Right lobe of liver (tissue), 6 donors: Measurements from ENCODE around the gene PHAF1. TPM values are rescaled to one million over a fixed set of nuclear protein-coding genes. Genes with fewer than 3 reads are reported as not detected.

Experiments used
- ATAC-seq, 4 donors: fragments of 200-7000 bp; cut with Tn5 transposase; one replicate each; pipeline ENCODE4 v1.9.1; 2020; ENCODE audit warnings: mild to moderate bottlenecking in 4 of 4, moderate library complexity in 4 of 4
- DNase-seq, 3 donors: peaks; one replicate each; pipeline ENCODE4 v3.0.0-alpha.2; 2020
- H3K27ac ChIP-seq, 3 donors: fragments of 200-600 bp; one replicate each; pipeline ENCODE4 v1.8.0; 2022
- H3K27me3 ChIP-seq, 2 donors: fragments of 200-600 bp; one replicate each; pipeline ENCODE4 v1.8.0; 2022
- H3K36me3 ChIP-seq, 4 donors: fragments of 200-600 bp; sonication (generic) in 1 of 4; one replicate each; pipeline versions ENCODE4 v1.5.1 to v1.8.0; 2017 to 2022; ENCODE audit warnings: control low read depth in 1 of 4
- H3K4me1 ChIP-seq, 4 donors: fragments of 200-600 bp; sonication (generic) in 1 of 4; one replicate each; pipeline versions ENCODE4 v1.5.1 to v1.8.0; 2017 to 2022; ENCODE audit warnings: control low read depth in 1 of 4
- H3K4me3 ChIP-seq, 3 donors: fragments of 200-600 bp; one replicate each; pipeline ENCODE4 v1.8.0; 2022
- H3K9me3 ChIP-seq, 4 donors: fragments of 200-600 bp; sonication (generic) in 1 of 4; one replicate each; pipeline versions ENCODE4 v1.5.1 to v1.8.0; 2017 to 2022; ENCODE audit warnings: control low read depth in 1 of 4
- CTCF ChIP-seq, 4 donors: fragments of 200-600 bp in 3 of 4; fragments of 450-650 bp in 1 of 4; IDR thresholded peaks; one replicate each; pipeline versions ENCODE4 v1.5.1 to v1.8.0; 2016 to 2022; ENCODE audit warnings: antibody characterized with exemption in 4 of 4, mild to moderate bottlenecking in 2 of 4
- POLR2A ChIP-seq: fragments of 450-650 bp; IDR thresholded peaks from one replicate; pipeline ENCODE4 v1.6.1; 2017; ENCODE audit warnings: antibody characterized with exemption, mild to moderate bottlenecking
- WGBS: methylation state at CpG from one replicate; pipeline ENCODE4 v1.1.6; 2018; ENCODE audit warnings: low coverage, low lambda C conversion rate; ENCODE audit not compliant: insufficient coverage; ENCODE audit errors: missing lambda C conversion rate; 5-methylcytosine and 5-hydroxymethylcytosine counted together
- intact Hi-C, 2 donors: fragments of 100-400 bp; cut with DNase I; formaldehyde crosslinking; loops; one replicate each; pipeline versions ENCODE4 v1.11.2 to v1.14.1; 2022
- total RNA-seq, 6 experiments: library from RNA; depleted of rRNA in 2 of 6; stranded (reverse); fragments of >200 nt in 2 of 6; fragmentation: NEBNext Ultra II Directional in 3 of 6; extraction: Animal tissue kit (Norgen Biotek cat#: 25700) in 3 of 6; gene quantifications; one replicate each; pipeline versions ENCODE4 v1.1.0 to v1.2.4, GENCODE V29; 2016 to 2023
- donor health status: DM: no; HTN: yes; CAD: no.
- donor health status: DM: no; HTN: no; CAD: no.
- donor health status: DM: no; HTN: no; CAD: no.
- donor health status: DM: no; HTN: yes; CAD: no.
- donor health status: DM: no; HTN: yes; CAD: no.

The PHAF1 gene
- total RNA-seq, 6 experiments from 2014 or later = 22.3 to 45.1 (median 32.4) TPM

DNA sequence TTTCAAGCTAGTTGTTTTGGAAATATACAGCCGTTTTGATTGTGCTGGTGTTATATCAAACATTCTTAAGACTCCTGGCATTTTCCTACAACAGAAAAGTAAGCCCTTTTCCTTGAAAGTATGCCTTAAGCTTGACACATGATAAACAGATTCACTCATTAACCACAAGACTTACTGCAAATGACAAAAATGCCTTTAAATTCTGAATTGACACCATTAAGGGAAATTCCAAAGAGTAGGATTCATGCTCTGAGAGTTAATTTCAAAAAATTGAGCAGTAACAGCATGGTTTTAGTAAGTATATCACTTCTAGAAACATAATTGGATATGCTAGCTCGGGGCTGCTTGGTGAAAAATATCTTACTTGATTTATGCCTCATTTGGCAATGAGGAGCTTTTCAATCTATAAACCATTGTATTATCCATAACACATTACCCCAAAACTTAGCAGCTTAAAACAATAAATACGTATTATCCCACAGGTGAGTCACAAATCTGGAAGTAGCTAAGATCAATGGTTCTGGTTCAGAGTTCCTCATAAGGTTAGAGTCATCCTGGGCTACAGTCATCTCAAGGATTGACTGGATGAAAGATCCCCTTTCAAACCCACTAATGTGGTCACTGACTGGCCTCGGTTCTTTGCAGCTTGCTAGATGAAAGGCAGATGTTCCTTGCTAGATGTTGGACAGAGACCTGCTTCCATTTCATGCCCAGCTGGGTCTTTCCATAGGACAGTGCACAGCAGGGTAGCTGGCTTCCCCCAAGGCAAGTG lies 8.2 kb upstream of the PHAF1 start:
- Histone ChIP-seq H3K27ac (no peak overlapping the region), H3K9me3 (no peaks in the 10 kb centered on the region), H3K4me1 (no peaks in the 10 kb centered on the region), H3K4me3 (no peak overlapping the region), H3K27me3 (no peaks in the 10 kb centered on the region), H3K36me3 (peaks cover 0 to 15% (median 4%) of the 10 kb centered on the region in 4 donors)
- no peak for TF ChIP-seq CTCF (IDR thresholded peaks at IDR 0.05)
- no peak for TF ChIP-seq POLR2A
- 83% methylated on average over 3 of the region's 4 CpGs for WGBS
- DNase-seq (no peak), ATAC-seq (no peak)
- intact Hi-C loops = loop anchor here (10.0 kb wide), 2 partner anchors 53 to 77 kb away; partner anchors contain the start of genes B3GNT9 (in 1 of the 2), CBFB (in 1 of the 2), FBXL8 (in 1 of the 2) and TRADD (in 1 of the 2)

DNA sequence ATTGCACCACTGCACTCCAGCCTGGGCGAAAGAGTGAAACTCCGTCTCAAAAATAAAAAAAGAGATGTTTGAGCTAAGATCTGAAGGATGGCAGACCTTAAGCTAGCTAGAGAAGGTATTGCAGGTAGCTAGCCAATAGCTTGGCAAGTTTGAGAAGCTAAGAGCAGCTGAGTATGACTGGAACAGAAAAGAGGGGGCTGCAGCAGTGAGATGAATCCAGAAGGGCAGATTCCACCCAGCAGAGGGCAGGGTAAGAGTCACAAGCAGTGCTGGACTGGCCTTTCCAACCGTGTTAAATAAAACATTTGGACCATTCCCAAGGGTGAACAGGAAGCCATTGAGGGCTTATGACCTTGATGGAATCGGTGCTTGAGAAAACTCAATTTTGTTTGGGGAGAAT lies 5.7 kb upstream of the PHAF1 start:
- H3K9me3 ChIP-seq = no peaks in the 10 kb centered on the region
- intact Hi-C loops = loop anchor here (10.0 kb wide), 2 partner anchors 51 to 79 kb away; partner anchors contain the start of genes B3GNT9 (in 1 of the 2), CBFB (in 1 of the 2), FBXL8 (in 1 of the 2) and TRADD (in 1 of the 2)
- ATAC-seq (peak; percentile 84 to 88 (median 86)), DNase-seq (no peak)
- H3K4me1 ChIP-seq = peaks cover 0 to 1% (median under 1%) of the 10 kb centered on the region in 4 donors
- H3K27me3 ChIP-seq = no peaks in the 10 kb centered on the region
- 45% methylated on average over 4 of the region's 4 CpGs for WGBS
- H3K4me3 ChIP-seq = no peak overlapping the region
- TF ChIP-seq CTCF (IDR thresholded peaks at IDR 0.05) (peak; percentile 37 to 51 (median 44)), POLR2A (no peak)
- peaks cover 0 to 11% (median 4%) of the 10 kb centered on the region in 4 donors for H3K36me3 ChIP-seq
- H3K27ac ChIP-seq = no peak overlapping the region

DNA sequence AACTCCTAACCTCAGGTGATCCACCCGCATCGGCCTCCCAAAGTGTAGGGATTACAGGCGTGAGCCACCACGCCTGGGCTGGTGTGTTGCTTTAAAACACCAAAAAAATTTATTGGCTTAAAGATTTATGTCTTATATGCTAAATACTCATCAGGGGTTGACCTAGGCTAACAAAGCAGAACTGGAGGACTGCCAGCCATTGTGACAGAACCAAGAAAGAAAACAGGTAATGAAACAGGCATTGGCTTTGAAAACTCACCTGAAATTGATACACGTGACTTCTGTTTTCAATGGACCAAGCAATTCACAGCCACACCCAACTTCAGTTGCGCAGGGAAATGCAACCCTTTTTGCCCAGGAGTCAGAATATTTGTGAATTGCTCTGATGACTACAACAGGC lies 4.9 kb upstream of the PHAF1 start:
- Histone ChIP-seq H3K4me3 (no peak overlapping the region), H3K4me1 (peaks cover 0 to 6% (median 3%) of the 10 kb centered on the region in 4 donors), H3K27ac (no peak overlapping the region), H3K27me3 (no peaks in the 10 kb centered on the region), H3K9me3 (no peaks in the 10 kb centered on the region), H3K36me3 (peaks cover 0 to 5% (median under 1%) of the 10 kb centered on the region in 4 donors)
- intact Hi-C loops = loop anchor here (10.0 kb wide), 2 partner anchors 50 to 80 kb away; partner anchors contain the start of genes B3GNT9 (in 1 of the 2), CBFB (in 1 of the 2), FBXL8 (in 1 of the 2) and TRADD (in 1 of the 2)
- WGBS = 77% methylated on average over 6 of the region's 6 CpGs
- no peak for TF ChIP-seq POLR2A
- no peak for TF ChIP-seq CTCF (IDR thresholded peaks at IDR 0.05)
- ATAC-seq (no peak), DNase-seq (no peak)

GRCh38 chr16:67105246-67105645 lies 4.5 kb upstream of the PHAF1 start:
- ATAC-seq (no peak), DNase-seq (no peak)
- no peak overlapping the region for H3K4me3 ChIP-seq
- H3K36me3 ChIP-seq = peaks cover 0 to 1% (median 0%) of the 10 kb centered on the region in 4 donors
- peaks cover 0 to 6% (median 3%) of the 10 kb centered on the region in 4 donors for H3K4me1 ChIP-seq
- no peaks in the 10 kb centered on the region for H3K9me3 ChIP-seq
- no peak overlapping the region for H3K27ac ChIP-seq
- no peak for TF ChIP-seq POLR2A
- TF ChIP-seq CTCF (IDR thresholded peaks at IDR 0.05) = no peak
- WGBS = 59% methylated on average over 2 of the region's 2 CpGs
- intact Hi-C loops = loop anchor here (10.0 kb wide), 2 partner anchors 50 to 80 kb away; partner anchors contain the start of genes B3GNT9 (in 1 of the 2), CBFB (in 1 of the 2), FBXL8 (in 1 of the 2) and TRADD (in 1 of the 2)
- H3K27me3 ChIP-seq = no peaks in the 10 kb centered on the region
